SH-SY5Y (cell line): ENCODE data around the gene TNPO2.

Experiments used
- GATA2 ChIP-seq: IDR thresholded peaks from 2 replicates; pipeline ENCODE4 v1.6.1; 2011; ENCODE audit warnings: mild to moderate bottlenecking, low read depth, low read length
- GATA3 ChIP-seq: IDR thresholded peaks from 2 replicates; pipeline ENCODE4 v1.6.1; 2011; ENCODE audit warnings: low read depth, mild to moderate bottlenecking, low read length, moderate library complexity

DNA sequence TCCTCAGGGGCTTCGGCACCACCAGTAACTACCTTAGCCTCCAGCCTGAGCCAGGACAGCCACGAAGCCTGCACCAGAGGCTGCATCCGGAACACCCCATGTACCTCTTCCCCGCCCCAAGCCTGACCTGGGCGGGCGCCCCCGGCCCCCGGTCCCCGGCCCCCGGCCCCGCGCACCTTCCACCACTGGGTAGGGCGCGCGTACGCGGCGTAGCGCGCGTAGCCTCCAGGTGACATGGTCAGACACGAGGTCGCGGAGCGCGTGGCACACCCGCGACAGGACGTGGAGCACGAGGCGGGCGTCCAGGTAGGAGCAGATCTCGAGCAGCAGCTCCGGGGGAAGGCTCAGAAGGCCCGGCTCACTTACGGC is 27.8 kb downstream of the TNPO2 start:
- TF ChIP-seq GATA2, result no peak
- TF ChIP-seq GATA3, result no peak
